AG04450 (cell line): ENCODE results near the gene PPP2R5C. TPM values are rescaled to one million over a fixed set of nuclear protein-coding genes. Genes with fewer than 3 reads are reported as not detected.

ENCODE experiments used
- CTCF ChIA-PET: fragments of 300-600, 350-600 bp; formaldehyde crosslinking; extraction: SDS; loops from one replicate; lab custom pipeline; 2022; ENCODE audit warnings: antibody characterized with exemption, inconsistent platforms; lab: Charles Lee
- POLR2A ChIA-PET: fragments of 350-600 bp; formaldehyde crosslinking; extraction: SDS; loops from one replicate; lab custom pipeline; 2021; ENCODE audit warnings: antibody characterized with exemption, inconsistent platforms; lab: Yijun Ruan, JAX
- DNase-seq: peaks from one replicate; pipeline ENCODE4 v3.0.0-alpha.2; 2011; ENCODE audit warnings: low read depth, low spot score
- H3K27ac ChIP-seq: one replicate; pipeline ENCODE4 v1.5.1; 2012; ENCODE audit warnings: low read depth, low read length, control low read depth
- H3K27me3 ChIP-seq: one replicate; pipeline ENCODE4 v1.6.0; 2012; ENCODE audit warnings: low read length; ENCODE audit not compliant: control insufficient read depth, insufficient read depth
- H3K4me3 ChIP-seq: 2 replicates; pipeline ENCODE4 v1.5.1; 2011; ENCODE audit warnings: mild to moderate bottlenecking, low read depth, low read length, control low read depth
- H3K9me3 ChIP-seq: 2 replicates; pipeline ENCODE4 v1.5.1; 2012; ENCODE audit warnings: low read length; ENCODE audit not compliant: control insufficient read depth, insufficient read depth
- CTCF ChIP-seq: IDR thresholded peaks from 2 replicates; pipeline ENCODE4 v1.5.1; 2011; ENCODE audit warnings: low read depth, low read length, control low read depth, inconsistent platforms
- polyA plus RNA-seq: library from polyadenylated mRNA; depleted of rRNA; stranded (reverse); fragments of >200 nt; gene quantifications from 2 replicates; pipeline ENCODE4 v1.2.3, GENCODE V29; 2011

The PPP2R5C gene
- polyA plus RNA-seq, 1 experiment = 140 TPM

DNA sequence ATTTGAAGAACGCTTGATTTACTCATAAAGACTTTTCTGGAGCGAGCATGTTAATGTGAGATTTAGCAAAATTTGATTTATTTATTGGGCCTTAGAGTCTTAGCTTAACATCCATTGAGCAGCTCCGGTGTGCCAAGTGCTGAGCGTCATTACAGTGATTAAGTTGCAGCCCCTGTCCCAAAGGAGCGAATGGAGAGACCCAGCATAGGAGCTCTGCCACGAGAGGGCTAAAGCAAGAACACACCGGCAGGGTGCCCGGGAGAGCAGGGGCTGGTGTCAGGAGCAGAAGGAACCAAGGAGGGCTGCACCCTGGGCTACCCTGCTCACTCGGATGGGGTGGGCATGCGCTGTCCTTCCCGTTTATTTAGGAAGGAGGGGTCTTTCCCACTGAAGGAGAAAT is 50.6 kb downstream of the PPP2R5C start:
- POLR2A ChIA-PET = no interaction called here

GRCh38 chr14:101813171-101813759 is 51.8 kb downstream of the PPP2R5C start:
- DNase-seq = no peak
- ChIA-PET CTCF (no interaction called here), POLR2A (interaction anchor here (1.3 kb wide), 1 partner anchor 10 kb away, joined by 5 read pairs; no protein-coding TSS in a partner anchor)
- TF ChIP-seq CTCF = no peak
- Histone ChIP-seq H3K9me3 (no peaks in the 10 kb centered on the region), H3K4me3 (no peak overlapping the region), H3K27ac (no peak overlapping the region), H3K27me3 (no peaks in the 10 kb centered on the region)

More for the DNA sequence above, 50.6 kb downstream of the PPP2R5C start:
- Histone ChIP-seq H3K4me3 (no peak overlapping the region), H3K27ac (no peak overlapping the region), H3K27me3 (no peaks in the 10 kb centered on the region), H3K9me3 (no peaks in the 10 kb centered on the region)
- CTCF ChIA-PET = interaction anchor here (1.8 kb wide), 1 partner anchor 41 kb away, joined by 5 read pairs; no protein-coding TSS in a partner anchor
- TF ChIP-seq CTCF = no peak
- no peak for DNase-seq

- no peak overlapping the region for H3K4me3 ChIP-seq
- POLR2A ChIA-PET = interaction anchor here (0.8 to 1.3 kb wide), 2 partner anchors 9 to 11 kb away, joined by 4 to 5 read pairs; no protein-coding TSS in a partner anchor
- no peak for TF ChIP-seq CTCF
- H3K27ac ChIP-seq = no peak overlapping the region
- CTCF ChIA-PET = no interaction called here
- DNase-seq = no peak
- H3K27me3 ChIP-seq = no peaks in the 10 kb centered on the region
- no peaks in the 10 kb centered on the region for H3K9me3 ChIP-seq
These were observed 52.3 kb downstream of the PPP2R5C start for GRCh38 chr14:101813833-101814232.

DNA sequence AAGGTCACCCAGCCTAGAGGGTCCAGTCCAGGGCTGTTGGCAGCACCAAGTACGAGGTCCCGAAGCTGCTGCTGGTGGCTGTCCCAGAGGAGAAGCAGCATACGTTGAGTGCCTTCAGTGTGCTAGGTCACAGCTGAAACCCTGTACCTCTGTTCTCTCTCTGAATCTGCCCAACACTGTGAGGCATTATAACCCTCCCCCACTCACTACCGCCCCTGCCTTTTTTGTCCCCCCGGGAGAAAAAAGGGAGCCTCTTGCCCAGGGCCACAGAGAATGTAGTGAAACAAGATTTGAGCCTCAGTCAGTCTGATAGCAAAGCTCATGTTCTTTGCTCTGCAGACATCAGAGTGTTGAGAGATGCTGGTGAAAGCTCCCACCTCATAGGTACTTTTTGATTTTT is 53.4 kb downstream of the PPP2R5C start:
- no peak for DNase-seq
- POLR2A ChIA-PET = no interaction called here
- H3K27ac ChIP-seq = no peak overlapping the region
- no peak for TF ChIP-seq CTCF
- no peaks in the 10 kb centered on the region for H3K27me3 ChIP-seq
- no peak overlapping the region for H3K4me3 ChIP-seq
- CTCF ChIA-PET = no interaction called here
- no peaks in the 10 kb centered on the region for H3K9me3 ChIP-seq

DNA sequence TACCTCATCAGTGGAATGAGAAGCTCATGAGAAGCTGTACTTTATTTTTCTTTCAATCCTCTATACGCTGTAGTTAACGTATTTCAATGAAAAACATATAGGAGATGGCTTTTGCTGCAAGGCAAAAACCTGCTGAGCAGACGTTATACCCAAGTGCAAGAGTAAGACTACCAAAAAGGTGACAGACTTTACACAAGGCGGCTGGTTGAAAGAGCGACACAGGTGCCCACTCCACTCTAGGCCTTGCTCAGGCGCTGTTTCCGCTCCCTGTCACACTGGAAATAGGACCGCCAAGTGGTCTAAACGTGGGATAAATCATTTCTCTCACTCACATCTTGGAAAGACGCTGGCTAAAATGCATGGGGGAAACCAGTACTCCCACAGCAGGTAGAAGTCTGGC is 54.5 kb downstream of the PPP2R5C start:
- H3K9me3 ChIP-seq = no peaks in the 10 kb centered on the region
- no peak overlapping the region for H3K4me3 ChIP-seq
- no peak for DNase-seq
- TF ChIP-seq CTCF = no peak
- POLR2A ChIA-PET = no interaction called here
- H3K27ac ChIP-seq = no peak overlapping the region
- H3K27me3 ChIP-seq = no peaks in the 10 kb centered on the region
- CTCF ChIA-PET = no interaction called here
